ENCODE data around the gene CLIP1. TPM values are rescaled to one million over a fixed set of nuclear protein-coding genes. Genes with fewer than 3 reads are reported as not detected.

The CLIP1 gene
- total and polyA plus RNA-seq, 2 of the 13 experiments (the other 11 are each of a cell fraction or from before 2014, with no cell fraction given): 28.9 to 43.7 TPM

GRCh38 chr12:122266230-122266901 is 156.1 kb downstream of the CLIP1 start, which contains the start of gene VPS33A (continued):
- TF ChIP-seq THAP7 (CRISPR knock-in tag; IDR thresholded peaks at IDR 0.05): 0 out of 2 replicates have a peak, but pooled peaks have one; percentile 43
- no peak; the same call in 1 of the 2 replicates for TF ChIP-seq ZNF703 (CRISPR knock-in tag; IDR thresholded peaks at IDR 0.05; ENCODE audit: borderline replicate concordance)
- TF ChIP-seq ARID3A (IDR thresholded peaks at IDR 0.05; ENCODE audit: low read depth, low read length): 0 out of 2 replicates have a peak, but pooled peaks have one; percentile 1
- no peak; the same call in 1 of the 2 replicates for TF ChIP-seq ZNF572 (CRISPR knock-in tag; IDR thresholded peaks at IDR 0.05)
- peak; percentile 96 for TF ChIP-seq MTERF4 (CRISPR knock-in tag; IDR thresholded peaks at IDR 0.05)
- peak; percentile 93 for TF ChIP-seq BHLHE40 (IDR thresholded peaks at IDR 0.05; ENCODE audit: low read length)
- TF ChIP-seq ZFP82 (CRISPR knock-in tag; IDR thresholded peaks at IDR 0.05; ENCODE audit: borderline replicate concordance): 0 out of 2 replicates have a peak, but pooled peaks have one; percentile 49
- no peak; the same call in none of the 2 replicates for TF ChIP-seq ZC3H13 (CRISPR knock-in tag; IDR thresholded peaks at IDR 0.05)
- TF ChIP-seq NCOA2 (CRISPR knock-in tag; IDR thresholded peaks at IDR 0.05): peak; percentile 67
- peak; percentile 96 for TF ChIP-seq HINFP (CRISPR knock-in tag; IDR thresholded peaks at IDR 0.05; ENCODE audit: low read depth)
- TF ChIP-seq ZNF547 (CRISPR knock-in tag; IDR thresholded peaks at IDR 0.05): peak; percentile 88
- no peak for TF ChIP-seq IRX3 (CRISPR knock-in tag; IDR thresholded peaks at IDR 0.05; ENCODE audit: borderline replicate concordance, low read depth)
- TF ChIP-seq ZNF577 (CRISPR knock-in tag; IDR thresholded peaks at IDR 0.05; ENCODE audit: borderline replicate concordance, low read depth): no peak
- TF ChIP-seq MLXIP (CRISPR knock-in tag; IDR thresholded peaks at IDR 0.05; ENCODE audit: borderline replicate concordance): no peak
- no peak for TF ChIP-seq SUZ12 (IDR thresholded peaks at IDR 0.05; ENCODE audit: low read depth, low read length)
- no peak for TF ChIP-seq RORA (CRISPR knock-in tag; IDR thresholded peaks at IDR 0.05)
- peak; percentile 44; the same call in 1 of the 2 replicates for TF ChIP-seq RFXAP (CRISPR knock-in tag; IDR thresholded peaks at IDR 0.05; ENCODE audit: borderline replicate concordance)
- TF ChIP-seq DDIT3 (CRISPR knock-in tag; IDR thresholded peaks at IDR 0.05): no peak
- TF ChIP-seq ZSCAN12 (CRISPR knock-in tag; IDR thresholded peaks at IDR 0.05): 0 out of 2 replicates have a peak, but pooled peaks have one; percentile 59
- peak; percentile 80; the same call in 1 of the 2 replicates for TF ChIP-seq ZNF510 (CRISPR knock-in tag; IDR thresholded peaks at IDR 0.05; ENCODE audit: low read depth)
- peak; percentile 89 for TF ChIP-seq ZNF790 (CRISPR knock-in tag; IDR thresholded peaks at IDR 0.05; ENCODE audit: borderline replicate concordance)
